Measurements from ENCODE around the gene SLC25A13. TPM values are rescaled to one million over a fixed set of nuclear protein-coding genes. Genes with fewer than 3 reads are reported as not detected.
A peak's percentile ranks its signal among the peaks of the same experiment; 100 is the strongest.
"Not testable (repeated sequence)": the region's sequence is repeated elsewhere in the genome, so short reads cannot be mapped to it uniquely, and the experiment has no call there.

The SLC25A13 gene
- total RNA-seq (2014; rRNA removed; shearing (Covaris generic); ENCODE audit: low replicate concordance) = 23.9 and 64.7 TPM in 2 replicates

- H3K9me2 ChIP-seq (replicated peaks; ENCODE audit: insufficient read depth, low read length) = no peaks in the 10 kb centered on the region
- H4K20me1 ChIP-seq (ENCODE audit: insufficient read depth, low read depth, low read length) = no peaks in the 10 kb centered on the region
- peak within 1 kb of the TSS; percentile 75 for H3K4me2 ChIP-seq (ENCODE audit: low read depth, low read length, poor library complexity, severe bottlenecking)
- H3K9me3 ChIP-seq (ENCODE audit: low read length) = no peaks in the 10 kb centered on the region
- no peaks in the 10 kb centered on the region for H3K36me3 ChIP-seq (ENCODE audit: insufficient read depth, low read length)
- H2AFZ ChIP-seq (ENCODE audit: low read length) = peak within 1 kb of the TSS; percentile 74
- peak within 1 kb of the TSS; percentile 82 for H3K4me3 ChIP-seq (ENCODE audit: low read length)
- H3K9ac ChIP-seq (ENCODE audit: low read length) = peak within 1 kb of the TSS; percentile 97
- H3K27me3 ChIP-seq (ENCODE audit: low read length) = no peaks in the 10 kb centered on the region
- H3K27ac ChIP-seq (ENCODE audit: low read length) = peak within 1 kb of the TSS; percentile 78
- H3K79me2 ChIP-seq (ENCODE audit: low read length) = peaks cover 51% of the 10 kb centered on the region
- DNase-seq = peak; percentile 91
- peaks cover 32% of the 10 kb centered on the region for H3K4me1 ChIP-seq (ENCODE audit: low read length)
Observed at GRCh38 chr7:96321658-96322372, at the start of gene SLC25A13. Gene SLC25A13, minus strand, starts transcription at chr7:96322098. Its CDS starts 142 bp downstream, at chr7:96321956.

GRCh38 chr7:96365916-96366315 is 44.0 kb upstream of the SLC25A13 start:
- H4K20me1 ChIP-seq (ENCODE audit: insufficient read depth, low read depth, low read length); H3K9me2 ChIP-seq (replicated peaks; ENCODE audit: insufficient read depth, low read length); H3K27me3 ChIP-seq (ENCODE audit: low read length); H3K4me1 ChIP-seq (ENCODE audit: low read length); H3K9ac ChIP-seq (ENCODE audit: low read length); H3K4me3 ChIP-seq (ENCODE audit: low read length); H2AFZ ChIP-seq (ENCODE audit: low read length); H3K9me3 ChIP-seq (ENCODE audit: low read length); H3K27ac ChIP-seq (ENCODE audit: low read length); H3K36me3 ChIP-seq (ENCODE audit: insufficient read depth, low read length); H3K4me2 ChIP-seq (ENCODE audit: low read depth, low read length, poor library complexity, severe bottlenecking); H3K79me2 ChIP-seq (ENCODE audit: low read length); DNase-seq: not testable (repeated sequence)

- Histone ChIP-seq H4K20me1 (ENCODE audit: insufficient read depth, low read depth, low read length) (no peaks in the 10 kb centered on the region), H3K4me1 (ENCODE audit: low read length) (no peaks in the 10 kb centered on the region), H3K9ac (ENCODE audit: low read length) (no peak overlapping the region), H3K9me2 (replicated peaks; ENCODE audit: insufficient read depth, low read length) (no peaks in the 10 kb centered on the region), H3K36me3 (ENCODE audit: insufficient read depth, low read length) (no peaks in the 10 kb centered on the region), H3K4me3 (ENCODE audit: low read length) (no peak overlapping the region), H2AFZ (ENCODE audit: low read length) (no peak overlapping the region), H3K27ac (ENCODE audit: low read length) (no peak overlapping the region), H3K4me2 (ENCODE audit: low read depth, low read length, poor library complexity, severe bottlenecking) (no peak overlapping the region), H3K79me2 (ENCODE audit: low read length) (no peaks in the 10 kb centered on the region), H3K9me3 (ENCODE audit: low read length) (no peaks in the 10 kb centered on the region), H3K27me3 (ENCODE audit: low read length) (no peaks in the 10 kb centered on the region)
- DNase-seq = no peak
Observed at GRCh38 chr7:96361116-96361857, 39.4 kb upstream of the SLC25A13 start.

GRCh38 chr7:96359876-96360275 is 38.0 kb upstream of the SLC25A13 start:
- Histone ChIP-seq H3K79me2 (ENCODE audit: low read length) (no peaks in the 10 kb centered on the region), H4K20me1 (ENCODE audit: insufficient read depth, low read depth, low read length) (no peaks in the 10 kb centered on the region), H3K4me1 (ENCODE audit: low read length) (no peaks in the 10 kb centered on the region), H3K36me3 (ENCODE audit: insufficient read depth, low read length) (no peaks in the 10 kb centered on the region), H2AFZ (ENCODE audit: low read length) (no peak overlapping the region), H3K9ac (ENCODE audit: low read length) (no peak overlapping the region), H3K4me3 (ENCODE audit: low read length) (no peak overlapping the region), H3K9me3 (ENCODE audit: low read length) (no peaks in the 10 kb centered on the region), H3K9me2 (replicated peaks; ENCODE audit: insufficient read depth, low read length) (no peaks in the 10 kb centered on the region), H3K4me2 (ENCODE audit: low read depth, low read length, poor library complexity, severe bottlenecking) (no peak overlapping the region), H3K27ac (ENCODE audit: low read length) (no peak overlapping the region), H3K27me3 (ENCODE audit: low read length) (no peaks in the 10 kb centered on the region)
- DNase-seq = no peak

- H4K20me1 ChIP-seq (ENCODE audit: insufficient read depth, low read depth, low read length); H3K4me1 ChIP-seq (ENCODE audit: low read length); DNase-seq; H3K27me3 ChIP-seq (ENCODE audit: low read length); H3K9ac ChIP-seq (ENCODE audit: low read length); H3K4me3 ChIP-seq (ENCODE audit: low read length); H2AFZ ChIP-seq (ENCODE audit: low read length); H3K36me3 ChIP-seq (ENCODE audit: insufficient read depth, low read length); H3K79me2 ChIP-seq (ENCODE audit: low read length); H3K9me2 ChIP-seq (replicated peaks; ENCODE audit: insufficient read depth, low read length); H3K9me3 ChIP-seq (ENCODE audit: low read length); H3K4me2 ChIP-seq (ENCODE audit: low read depth, low read length, poor library complexity, severe bottlenecking); H3K27ac ChIP-seq (ENCODE audit: low read length): not testable (repeated sequence)
Observed at GRCh38 chr7:96358236-96358971, 36.5 kb upstream of the SLC25A13 start.

GRCh38 chr7:96355990-96356506 is 34.1 kb upstream of the SLC25A13 start:
- Histone ChIP-seq H2AFZ (ENCODE audit: low read length) (no peak overlapping the region), H3K27ac (ENCODE audit: low read length) (no peak overlapping the region), H3K27me3 (ENCODE audit: low read length) (no peaks in the 10 kb centered on the region), H3K36me3 (ENCODE audit: insufficient read depth, low read length) (no peaks in the 10 kb centered on the region), H3K9me2 (replicated peaks; ENCODE audit: insufficient read depth, low read length) (no peaks in the 10 kb centered on the region), H3K4me2 (ENCODE audit: low read depth, low read length, poor library complexity, severe bottlenecking) (no peak overlapping the region), H3K4me3 (ENCODE audit: low read length) (no peak overlapping the region), H4K20me1 (ENCODE audit: insufficient read depth, low read depth, low read length) (no peaks in the 10 kb centered on the region), H3K79me2 (ENCODE audit: low read length) (no peaks in the 10 kb centered on the region), H3K4me1 (ENCODE audit: low read length) (no peaks in the 10 kb centered on the region), H3K9ac (ENCODE audit: low read length) (no peak overlapping the region), H3K9me3 (ENCODE audit: low read length) (no peaks in the 10 kb centered on the region)
- DNase-seq = no peak

GRCh38 chr7:96354881-96355280 is 33.0 kb upstream of the SLC25A13 start:
- Histone ChIP-seq H4K20me1 (ENCODE audit: insufficient read depth, low read depth, low read length) (no peaks in the 10 kb centered on the region), H3K36me3 (ENCODE audit: insufficient read depth, low read length) (no peaks in the 10 kb centered on the region), H3K4me3 (ENCODE audit: low read length) (no peak overlapping the region), H3K4me2 (ENCODE audit: low read depth, low read length, poor library complexity, severe bottlenecking) (no peak overlapping the region), H3K4me1 (ENCODE audit: low read length) (no peaks in the 10 kb centered on the region), H3K79me2 (ENCODE audit: low read length) (no peaks in the 10 kb centered on the region), H3K9me3 (ENCODE audit: low read length) (no peaks in the 10 kb centered on the region), H2AFZ (ENCODE audit: low read length) (no peak overlapping the region), H3K9ac (ENCODE audit: low read length) (no peak overlapping the region), H3K27me3 (ENCODE audit: low read length) (no peaks in the 10 kb centered on the region), H3K9me2 (replicated peaks; ENCODE audit: insufficient read depth, low read length) (no peaks in the 10 kb centered on the region), H3K27ac (ENCODE audit: low read length) (no peak overlapping the region)
- no peak for DNase-seq

GRCh38 chr7:96349572-96349971 is 27.7 kb upstream of the SLC25A13 start:
- Histone ChIP-seq H3K9me2 (replicated peaks; ENCODE audit: insufficient read depth, low read length) (no peaks in the 10 kb centered on the region), H3K27ac (ENCODE audit: low read length) (no peak overlapping the region), H3K79me2 (ENCODE audit: low read length) (no peaks in the 10 kb centered on the region), H3K9ac (ENCODE audit: low read length) (no peak overlapping the region), H2AFZ (ENCODE audit: low read length) (no peak overlapping the region), H3K9me3 (ENCODE audit: low read length) (no peaks in the 10 kb centered on the region), H4K20me1 (ENCODE audit: insufficient read depth, low read depth, low read length) (no peaks in the 10 kb centered on the region), H3K4me2 (ENCODE audit: low read depth, low read length, poor library complexity, severe bottlenecking) (no peak overlapping the region), H3K27me3 (ENCODE audit: low read length) (no peaks in the 10 kb centered on the region), H3K36me3 (ENCODE audit: insufficient read depth, low read length) (no peaks in the 10 kb centered on the region), H3K4me3 (ENCODE audit: low read length) (no peak overlapping the region), H3K4me1 (ENCODE audit: low read length) (no peaks in the 10 kb centered on the region)
- DNase-seq = no peak

Data from Karpas-422 (cell line).